ENCODE results near the gene UACA. TPM values are rescaled to one million over a fixed set of nuclear protein-coding genes. Genes with fewer than 3 reads are reported as not detected.

The UACA gene
- total RNA-seq, 2 donors from 2014 or later = 1.3 to 1.7 TPM

DNA sequence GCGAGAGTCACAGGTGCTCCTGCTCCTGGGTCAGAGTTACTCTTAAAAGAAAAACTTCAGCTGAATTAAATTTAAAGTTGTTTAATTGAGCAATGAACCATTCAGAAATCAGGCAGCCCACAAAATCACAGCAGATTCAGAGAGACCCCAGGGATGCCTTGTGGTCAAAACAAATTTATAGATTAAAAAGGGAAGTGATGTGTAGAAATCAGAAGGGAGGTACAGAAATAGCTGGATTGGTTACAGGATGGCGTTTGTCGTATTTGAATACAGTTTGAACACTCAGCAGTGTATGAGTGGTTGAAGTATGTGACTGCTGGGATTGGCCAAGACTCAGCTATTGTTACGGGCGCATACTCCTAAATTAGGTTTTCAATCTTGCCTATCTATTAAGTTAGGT, 58.6 kb downstream of the UACA start:
- DNase-seq (no peak), ATAC-seq (no peak)
- H3K36me3 Mint-ChIP-seq (ENCODE audit: low read depth) = peaks cover 2% of the 10 kb centered on the region
- H3K4me3 Mint-ChIP-seq = no peak overlapping the region
- no peak overlapping the region for H3K27ac Mint-ChIP-seq
- H3K9me3 ChIP-seq (ENCODE audit: control insufficient read depth, low read length, poor library complexity, severe bottlenecking) = peaks cover 3% of the 10 kb centered on the region
- peaks cover 44% of the 10 kb centered on the region for H3K27me3 Mint-ChIP-seq
- H3K4me1 Mint-ChIP-seq = peaks cover 5% of the 10 kb centered on the region

DNA sequence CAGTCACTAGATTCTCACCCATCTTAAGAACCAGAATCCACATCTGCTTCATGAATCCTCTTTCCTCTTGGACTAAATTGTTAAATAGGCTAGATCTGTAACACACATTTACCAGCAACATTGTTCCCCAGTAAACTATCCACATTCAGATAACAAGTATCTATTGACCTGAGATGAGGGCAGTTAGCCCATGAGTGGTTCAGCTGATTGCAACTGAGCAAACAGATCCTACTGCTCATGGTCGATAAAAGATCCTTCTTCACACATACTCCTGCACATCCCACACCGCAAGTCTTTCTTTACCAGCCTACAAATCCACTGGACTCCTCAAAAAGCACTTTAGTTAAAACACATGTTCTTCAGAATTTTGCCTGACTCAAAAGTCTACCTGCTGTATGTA, 59.2 kb downstream of the UACA start:
- ATAC-seq = no peak

DNA sequence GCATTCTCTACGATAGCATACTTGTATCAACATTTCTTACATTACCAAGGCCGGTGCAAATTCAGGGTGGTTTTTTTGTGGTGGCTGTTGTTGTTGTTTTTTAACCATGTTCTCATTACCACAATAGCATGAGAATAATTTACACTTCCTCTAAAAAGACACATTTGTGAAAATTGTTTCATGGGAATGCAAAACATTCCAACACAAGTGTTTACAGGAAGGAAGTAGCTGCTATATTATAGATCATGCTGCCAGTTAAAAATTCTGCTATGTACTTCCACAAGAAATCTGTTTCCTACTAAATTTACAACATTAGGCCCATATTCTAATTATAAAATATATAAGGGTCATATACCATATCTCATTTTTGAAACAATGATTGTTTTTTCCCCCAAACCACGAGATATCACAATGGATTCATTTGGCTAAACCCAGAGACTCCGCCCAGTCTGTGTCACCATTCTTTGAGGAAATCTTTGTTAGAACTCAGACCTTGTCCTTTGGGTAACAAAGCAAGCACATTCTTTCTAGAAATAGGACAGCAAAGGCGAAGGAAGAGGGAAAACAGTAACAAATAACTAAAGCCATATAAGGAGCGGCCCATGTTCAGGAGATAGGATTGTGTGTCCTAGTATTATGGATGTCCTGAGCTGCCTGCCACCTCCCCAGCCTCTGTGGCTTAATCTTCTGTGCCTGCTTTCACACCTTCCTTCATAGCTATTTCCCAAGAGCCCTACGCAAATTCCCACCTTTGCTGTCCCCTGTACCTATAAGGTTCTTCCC, 60.1 kb downstream of the UACA start:
- Mint-ChIP-seq H3K27ac (no peak overlapping the region), H3K4me3 (no peak overlapping the region), H3K4me1 (peaks cover 6% of the 10 kb centered on the region), H3K27me3 (peaks cover 48% of the 10 kb centered on the region), H3K36me3 (ENCODE audit: low read depth) (peaks cover 2% of the 10 kb centered on the region)
- ATAC-seq (no peak), DNase-seq (no peak)
- peaks cover 3% of the 10 kb centered on the region for H3K9me3 ChIP-seq (ENCODE audit: control insufficient read depth, low read length, poor library complexity, severe bottlenecking)

More for the DNA sequence above, 59.2 kb downstream of the UACA start:
- Mint-ChIP-seq H3K4me1 (peaks cover 6% of the 10 kb centered on the region), H3K27me3 (peaks cover 48% of the 10 kb centered on the region), H3K4me3 (no peak overlapping the region), H3K27ac (no peak overlapping the region), H3K36me3 (ENCODE audit: low read depth) (peaks cover 2% of the 10 kb centered on the region)
- DNase-seq = no peak
- H3K9me3 ChIP-seq (ENCODE audit: control insufficient read depth, low read length, poor library complexity, severe bottlenecking) = peaks cover 3% of the 10 kb centered on the region

DNA sequence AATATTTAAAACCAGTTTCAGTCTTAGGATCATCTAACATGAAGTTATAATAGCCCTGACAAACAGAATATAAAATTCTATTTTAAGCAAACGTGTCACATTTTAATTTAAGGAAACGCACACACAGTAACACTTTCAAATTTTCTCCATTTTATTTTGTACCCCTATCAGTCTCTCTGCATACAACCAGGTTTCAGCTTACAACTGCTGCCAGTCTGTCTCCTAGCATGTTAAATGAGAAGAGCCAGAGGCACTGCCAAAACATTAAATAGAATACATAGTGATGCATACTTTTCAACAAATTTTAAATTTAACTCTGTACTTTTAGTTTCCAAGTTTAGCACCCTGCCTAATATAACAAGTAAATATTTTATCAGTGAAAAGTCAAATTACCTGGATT, 60.8 kb downstream of the UACA start:
- H3K4me1 Mint-ChIP-seq = peaks cover 6% of the 10 kb centered on the region
- H3K9me3 ChIP-seq (ENCODE audit: control insufficient read depth, low read length, poor library complexity, severe bottlenecking) = peaks cover 3% of the 10 kb centered on the region
- ATAC-seq (no peak), DNase-seq (no peak)
- peaks cover 48% of the 10 kb centered on the region for H3K27me3 Mint-ChIP-seq
- no peak overlapping the region for H3K4me3 Mint-ChIP-seq
- H3K36me3 Mint-ChIP-seq (ENCODE audit: low read depth) = peaks cover 2% of the 10 kb centered on the region
- no peak overlapping the region for H3K27ac Mint-ChIP-seq

DNA sequence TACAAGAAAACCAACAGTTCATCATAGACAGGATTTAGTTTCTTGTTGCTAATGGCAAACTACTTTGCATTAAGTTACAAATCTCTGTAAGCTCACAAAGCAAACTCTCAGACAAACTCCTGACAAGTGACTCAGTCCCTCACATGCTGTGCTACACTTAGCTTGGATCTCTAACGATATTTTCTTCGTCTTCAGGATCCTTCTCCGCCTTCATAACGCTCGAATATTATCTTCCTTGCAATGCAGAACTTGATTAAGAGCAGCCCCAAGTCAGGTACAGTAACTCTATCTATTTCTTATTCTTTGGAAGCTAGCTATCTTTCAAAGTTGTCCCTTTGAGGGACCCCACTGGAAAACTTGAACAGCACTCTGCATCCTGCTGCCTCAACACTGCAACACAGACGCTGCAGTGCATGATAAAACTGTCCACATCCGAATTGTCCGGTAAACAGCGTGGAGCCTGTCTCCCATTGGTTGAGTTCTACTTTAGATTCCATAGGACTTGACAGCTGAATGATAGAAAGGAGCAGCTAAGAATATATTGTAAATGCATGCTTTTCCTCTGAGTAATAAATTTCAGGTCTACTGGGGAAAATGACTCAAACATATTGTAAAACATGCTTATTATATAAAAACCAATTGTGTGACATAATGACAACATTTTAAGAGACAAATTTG, 61.3 kb downstream of the UACA start:
- peaks cover 6% of the 10 kb centered on the region for H3K4me1 Mint-ChIP-seq
- no peak for DNase-seq
- H3K27ac Mint-ChIP-seq = no peak overlapping the region
- H3K27me3 Mint-ChIP-seq = peaks cover 50% of the 10 kb centered on the region
- ATAC-seq = no peak
- H3K9me3 ChIP-seq (ENCODE audit: control insufficient read depth, low read length, poor library complexity, severe bottlenecking) = peaks cover 3% of the 10 kb centered on the region
- H3K4me3 Mint-ChIP-seq = no peak overlapping the region
- peaks cover 2% of the 10 kb centered on the region for H3K36me3 Mint-ChIP-seq (ENCODE audit: low read depth)

DNA sequence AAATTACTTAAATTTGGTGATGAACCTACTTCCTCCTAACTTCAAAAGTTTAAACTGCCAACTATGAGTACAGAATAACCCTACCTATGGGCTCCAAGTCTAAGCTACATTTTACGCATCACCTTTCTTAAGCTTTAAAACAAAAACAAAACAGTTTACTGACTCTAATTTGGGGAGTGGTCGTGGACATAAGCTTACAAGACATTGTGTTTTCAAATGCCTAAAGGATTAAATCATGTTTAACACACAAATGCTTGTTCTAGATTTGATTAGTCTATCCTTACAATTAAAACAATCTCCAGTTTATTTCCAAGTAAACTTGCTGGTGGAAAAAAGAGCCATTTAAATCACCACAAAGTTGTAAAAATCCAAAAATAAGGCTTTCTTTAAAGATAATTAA, 62.2 kb downstream of the UACA start:
- H3K9me3 ChIP-seq (ENCODE audit: control insufficient read depth, low read length, poor library complexity, severe bottlenecking) = peaks cover 3% of the 10 kb centered on the region
- DNase-seq (no peak), ATAC-seq (no peak)
- H3K4me1 Mint-ChIP-seq = peaks cover 6% of the 10 kb centered on the region
- H3K27me3 Mint-ChIP-seq = peaks cover 53% of the 10 kb centered on the region
- H3K36me3 Mint-ChIP-seq (ENCODE audit: low read depth) = peaks cover 2% of the 10 kb centered on the region
- no peak overlapping the region for H3K4me3 Mint-ChIP-seq
- no peak overlapping the region for H3K27ac Mint-ChIP-seq

DNA sequence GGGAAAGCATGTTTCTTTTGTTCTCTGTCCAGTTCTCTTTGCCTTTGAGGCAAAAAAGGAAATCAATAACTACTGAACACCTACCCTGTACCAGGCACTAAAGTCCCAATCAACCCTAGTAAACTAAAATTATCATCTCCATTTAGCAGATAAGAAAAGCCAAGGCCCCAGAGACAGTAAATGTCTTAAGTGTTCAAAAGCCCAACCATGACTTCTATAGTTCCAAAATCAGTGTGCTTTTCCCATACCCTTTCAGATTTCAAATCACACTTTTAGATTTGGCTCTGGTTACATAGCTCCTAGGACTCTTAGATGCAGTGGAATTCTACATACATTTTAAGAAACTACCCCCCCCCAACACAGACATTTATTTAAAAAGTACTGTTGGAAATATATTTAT, 63.5 kb downstream of the UACA start:
- ATAC-seq (no peak), DNase-seq (no peak)
- Mint-ChIP-seq H3K4me1 (peaks cover 6% of the 10 kb centered on the region), H3K36me3 (ENCODE audit: low read depth) (peaks cover 2% of the 10 kb centered on the region), H3K27me3 (peaks cover 54% of the 10 kb centered on the region), H3K27ac (no peak overlapping the region), H3K4me3 (no peak overlapping the region)
- peaks cover 3% of the 10 kb centered on the region for H3K9me3 ChIP-seq (ENCODE audit: control insufficient read depth, low read length, poor library complexity, severe bottlenecking)

DNA sequence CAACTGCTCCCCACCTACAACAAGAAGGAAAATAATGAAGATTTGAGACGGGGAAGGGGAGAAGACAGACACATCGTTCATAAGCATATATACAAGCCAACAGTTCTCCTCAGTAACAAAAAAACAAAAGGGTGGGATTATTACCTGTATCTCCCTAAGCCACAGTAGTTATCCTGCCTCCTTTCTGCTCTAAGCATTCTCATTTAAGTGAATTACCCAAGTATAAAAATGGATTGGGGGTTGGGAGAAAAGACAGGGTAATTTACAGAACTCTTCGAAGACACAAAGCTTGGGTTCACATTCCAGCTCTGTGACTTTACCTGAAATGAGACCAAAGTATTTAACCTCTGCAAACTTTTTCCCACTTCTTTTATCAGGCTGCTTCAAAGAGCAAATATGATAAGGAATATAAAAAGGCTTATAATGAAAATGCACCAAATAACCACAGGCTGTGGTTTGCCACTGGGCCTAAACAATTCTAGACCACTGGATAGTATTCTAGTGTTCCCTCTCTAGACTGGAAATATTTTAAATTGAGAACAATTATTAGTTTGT, 64.4 kb downstream of the UACA start:
- H3K27me3 Mint-ChIP-seq = peaks cover 46% of the 10 kb centered on the region
- H3K4me1 Mint-ChIP-seq = peaks cover 6% of the 10 kb centered on the region
- no peaks in the 10 kb centered on the region for H3K36me3 Mint-ChIP-seq (ENCODE audit: low read depth)
- no peak overlapping the region for H3K27ac Mint-ChIP-seq
- no peak for DNase-seq
- H3K4me3 Mint-ChIP-seq = no peak overlapping the region
- H3K9me3 ChIP-seq (ENCODE audit: control insufficient read depth, low read length, poor library complexity, severe bottlenecking) = peaks cover 3% of the 10 kb centered on the region
- no peak for ATAC-seq

DNA sequence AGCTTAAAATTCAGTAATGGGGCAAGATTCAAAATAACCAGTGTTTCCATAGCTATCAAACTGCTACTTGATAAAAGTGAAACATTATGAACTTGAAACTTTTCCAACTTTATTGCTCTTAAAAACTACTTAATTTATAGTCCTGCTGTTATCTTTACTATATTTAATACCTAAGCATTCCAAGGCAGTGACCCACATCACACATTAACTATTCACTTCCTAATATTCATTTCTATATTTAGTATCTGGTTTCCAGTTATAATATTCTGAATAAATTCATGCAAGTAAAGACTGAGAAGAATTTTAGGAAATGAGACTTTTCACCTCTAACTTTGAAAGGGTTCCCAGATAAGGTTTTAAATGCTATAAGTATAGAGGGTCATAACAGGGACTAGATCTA, 64.9 kb downstream of the UACA start:
- H3K36me3 Mint-ChIP-seq (ENCODE audit: low read depth) = no peaks in the 10 kb centered on the region
- H3K4me3 Mint-ChIP-seq = no peak overlapping the region
- H3K27me3 Mint-ChIP-seq = peaks cover 45% of the 10 kb centered on the region
- DNase-seq (no peak), ATAC-seq (no peak)
- H3K9me3 ChIP-seq (ENCODE audit: control insufficient read depth, low read length, poor library complexity, severe bottlenecking) = no peaks in the 10 kb centered on the region
- H3K27ac Mint-ChIP-seq = no peak overlapping the region
- H3K4me1 Mint-ChIP-seq = peaks cover 2% of the 10 kb centered on the region

DNA sequence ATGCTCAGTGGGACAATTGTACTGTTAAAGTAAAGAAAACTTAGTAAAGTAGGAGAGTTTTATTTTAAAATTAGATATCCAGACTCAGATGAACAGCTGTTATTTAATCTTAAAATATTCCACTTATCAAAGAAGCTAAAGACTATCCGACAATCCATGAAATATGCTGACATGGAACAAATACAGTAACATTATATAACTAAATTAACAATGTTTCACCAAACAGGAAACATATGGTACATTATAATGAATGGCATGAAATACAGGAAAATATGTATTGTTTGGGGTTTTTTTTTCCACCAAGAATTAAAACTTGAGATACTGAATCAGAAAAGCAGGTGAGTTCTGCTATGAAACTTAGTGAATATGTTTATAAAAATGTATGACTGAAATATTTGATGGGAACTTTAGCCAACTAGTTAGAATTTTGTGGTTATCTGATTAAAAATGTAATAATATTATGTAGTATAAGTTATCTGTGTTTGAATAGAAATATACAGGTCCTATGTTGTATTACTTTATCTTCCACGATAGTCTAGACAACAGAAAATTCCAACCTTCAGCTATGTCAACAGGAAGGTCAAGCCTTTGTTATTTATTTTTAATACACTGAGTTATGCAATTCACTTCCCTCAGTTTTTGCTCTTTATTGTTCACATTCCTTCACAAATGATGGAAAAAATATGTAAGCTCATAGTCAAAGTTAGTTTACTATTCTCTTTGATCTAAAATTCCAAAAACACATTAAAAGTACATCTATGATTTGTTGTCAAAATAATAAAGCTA, 72.7 kb downstream of the UACA start:
- Mint-ChIP-seq H3K4me1 (no peaks in the 10 kb centered on the region), H3K27me3 (peaks cover 33% of the 10 kb centered on the region), H3K27ac (no peak overlapping the region), H3K4me3 (no peak overlapping the region), H3K36me3 (ENCODE audit: low read depth) (no peaks in the 10 kb centered on the region)
- no peaks in the 10 kb centered on the region for H3K9me3 ChIP-seq (ENCODE audit: control insufficient read depth, low read length, poor library complexity, severe bottlenecking)
- ATAC-seq = no peak
- DNase-seq = no peak

DNA sequence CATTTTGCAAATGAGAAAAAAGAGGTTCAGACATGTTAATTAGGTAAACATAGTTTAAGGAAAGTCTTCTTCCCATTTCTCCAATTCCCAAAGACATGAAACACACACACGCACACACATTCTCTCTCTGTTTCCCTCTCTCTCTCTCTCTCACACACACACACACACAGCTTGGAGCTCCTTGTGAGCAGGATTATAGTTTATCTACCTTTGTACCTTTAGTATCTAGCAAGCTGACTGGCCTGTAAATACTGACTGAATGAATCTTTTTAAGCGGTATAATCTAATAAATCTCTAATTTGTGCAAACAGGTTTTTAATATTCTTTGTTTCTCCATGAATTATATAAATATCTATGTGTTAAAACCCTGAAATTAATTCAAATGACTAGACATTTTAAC, 73.3 kb downstream of the UACA start:
- Mint-ChIP-seq H3K36me3 (ENCODE audit: low read depth) (no peaks in the 10 kb centered on the region), H3K4me3 (no peak overlapping the region), H3K27me3 (peaks cover 35% of the 10 kb centered on the region), H3K27ac (no peak overlapping the region), H3K4me1 (no peaks in the 10 kb centered on the region)
- H3K9me3 ChIP-seq (ENCODE audit: control insufficient read depth, low read length, poor library complexity, severe bottlenecking) = no peaks in the 10 kb centered on the region
- no peak for ATAC-seq
- DNase-seq = no peak

DNA sequence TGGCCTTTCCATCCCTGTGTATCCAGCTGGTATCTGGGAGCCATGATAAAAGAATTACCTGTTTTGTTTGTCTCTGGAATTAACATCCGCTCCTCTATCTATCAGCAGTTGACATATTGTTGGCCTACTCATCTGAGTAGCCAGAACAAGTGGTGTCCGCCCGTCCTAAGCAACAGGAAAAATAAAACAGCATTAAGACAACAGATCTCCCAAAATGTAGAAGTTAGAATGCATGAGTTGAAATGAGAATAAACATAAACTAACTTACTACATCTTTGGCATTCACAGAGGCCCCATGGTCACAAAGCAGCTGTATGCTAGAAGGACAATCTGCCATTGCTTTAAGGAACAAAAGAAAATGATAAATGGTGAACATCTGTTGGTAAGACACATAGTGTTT, 75.9 kb downstream of the UACA start:
- Mint-ChIP-seq H3K4me1 (peaks cover 3% of the 10 kb centered on the region), H3K4me3 (no peak overlapping the region), H3K27me3 (peaks cover 29% of the 10 kb centered on the region), H3K27ac (no peak overlapping the region), H3K36me3 (ENCODE audit: low read depth) (peaks cover 3% of the 10 kb centered on the region)
- DNase-seq (no peak), ATAC-seq (no peak)
- no peaks in the 10 kb centered on the region for H3K9me3 ChIP-seq (ENCODE audit: control insufficient read depth, low read length, poor library complexity, severe bottlenecking)

DNA sequence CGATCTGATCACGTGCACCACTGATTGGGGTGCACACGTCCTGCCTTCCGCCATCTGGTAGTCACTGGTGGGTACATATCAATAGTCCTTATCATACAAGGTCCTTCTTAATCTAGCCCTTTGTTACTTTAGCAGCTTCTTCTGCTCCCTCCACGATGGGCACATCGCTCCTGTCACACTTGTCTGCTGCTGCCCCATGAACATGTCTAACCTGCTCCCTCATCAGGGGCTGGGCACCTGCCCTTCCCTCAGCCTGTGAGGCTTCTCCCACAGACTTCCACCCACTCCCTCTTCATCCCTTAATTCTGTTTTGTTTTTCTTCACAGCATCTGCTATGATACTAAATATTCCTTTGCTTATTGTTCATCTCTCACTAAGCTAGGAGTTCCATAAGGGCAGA, 82.5 kb downstream of the UACA start:
- Mint-ChIP-seq H3K4me3 (no peak overlapping the region), H3K27ac (no peak overlapping the region), H3K4me1 (peaks cover 12% of the 10 kb centered on the region), H3K27me3 (peaks cover 31% of the 10 kb centered on the region), H3K36me3 (ENCODE audit: low read depth) (peaks cover 3% of the 10 kb centered on the region)
- ATAC-seq = no peak
- H3K9me3 ChIP-seq (ENCODE audit: control insufficient read depth, low read length, poor library complexity, severe bottlenecking) = no peaks in the 10 kb centered on the region
- no peak for DNase-seq
